ENCODE results near the gene TNXB. TPM values are rescaled to one million over a fixed set of nuclear protein-coding genes. Genes with fewer than 3 reads are reported as not detected.

Gene TNXB
- polyA plus RNA-seq, 2 of the 4 experiments (the other 2 are of a cell fraction): 0.80 to 1.7 TPM

DNA sequence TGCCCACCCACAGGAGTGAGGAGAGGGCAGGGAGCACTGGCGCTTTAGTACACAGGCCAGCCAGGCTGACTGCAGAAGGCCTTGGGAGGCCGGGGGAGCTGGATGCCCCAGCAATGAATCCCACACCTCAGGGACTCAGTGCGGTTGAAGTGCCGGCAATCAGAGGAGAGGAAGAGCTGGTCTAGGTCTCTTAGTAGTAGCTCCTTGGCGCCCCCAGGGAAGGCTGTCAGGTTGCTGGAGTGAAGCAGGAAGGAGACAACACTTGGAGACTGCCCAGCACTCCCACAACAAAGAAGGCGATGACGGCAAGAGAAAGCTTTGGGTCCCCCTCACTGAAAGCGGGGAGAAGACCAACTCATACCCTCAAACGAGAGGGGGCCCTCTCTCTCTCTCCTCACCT, 8.3 kb upstream of the TNXB start:
- Histone ChIP-seq H3K9me3 (no peaks in the 10 kb centered on the region), H3K4me2 (no peak overlapping the region), H3K27ac (no peak overlapping the region), H3K4me3 (no peak overlapping the region), H3K4me1 (peaks cover 17% of the 10 kb centered on the region; the same call in 1 of the 3 replicates)
- WGBS (ENCODE audit: missing lambda C conversion rate): 85% methylated on average over 5 of the region's 9 CpGs
- DNase-seq (ENCODE audit: low read depth in 1 of 2, low spot score in 1 of 2) (no peak), FAIRE-seq (no peak), ATAC-seq (no peak)
- ChIA-PET CTCF (interaction anchor here (0.7 to 6.2 kb wide), 16 partner anchors 9 to 128 kb away, joined by 3 to 41 read pairs (median 14); partner anchors contain the start of genes ATF6B, FKBPL and TNXB), POLR2A (no interaction called here)
- TF ChIP-seq CEBPB (IDR thresholded peaks at IDR 0.05): no peak
- no peak for TF ChIP-seq HOXB13 (CRISPR knock-in tag; IDR thresholded peaks at IDR 0.05; ENCODE audit: low read depth)
- TF ChIP-seq KDM1A (IDR thresholded peaks at IDR 0.05; ENCODE audit: low read depth): no peak
- no peak for TF ChIP-seq ZFP36 (IDR thresholded peaks at IDR 0.05; ENCODE audit: borderline replicate concordance, partially characterized antibody)
- no peak for TF ChIP-seq RCOR1 (IDR thresholded peaks at IDR 0.05; ENCODE audit: low read depth, low read length)
- TF ChIP-seq PHF8 (IDR thresholded peaks at IDR 0.05; ENCODE audit: borderline replicate concordance, low read depth): no peak
- TF ChIP-seq CHD2 (IDR thresholded peaks at IDR 0.05; ENCODE audit: low read length, partially characterized antibody): no peak
- TF ChIP-seq RNF2 (IDR thresholded peaks at IDR 0.05; ENCODE audit: borderline replicate concordance, low read depth): no peak
- TF ChIP-seq ZSCAN20 (CRISPR knock-in tag; IDR thresholded peaks at IDR 0.05): no peak
- no peak for TF ChIP-seq E2F6 (IDR thresholded peaks at IDR 0.05; ENCODE audit: borderline replicate concordance, low read depth)
- no peak for TF ChIP-seq FOSL2 (IDR thresholded peaks at IDR 0.05)
- no peak for TF ChIP-seq FOSL2 (CRISPR knock-in tag; IDR thresholded peaks at IDR 0.05)
- TF ChIP-seq SMC3 (IDR thresholded peaks at IDR 0.05): no peak
- no peak for TF ChIP-seq EHMT2 (IDR thresholded peaks at IDR 0.05; ENCODE audit: low read depth)
- no peak for TF ChIP-seq RAD21 (conservative IDR thresholded peaks at IDR 0.05 in 1 of 2, IDR thresholded peaks at IDR 0.05 in 1 of 2)
- TF ChIP-seq RARB (CRISPR knock-in tag; IDR thresholded peaks at IDR 0.05): no peak
- no peak for TF ChIP-seq HOXB5 (CRISPR knock-in tag; IDR thresholded peaks at IDR 0.05)
- no peak for TF ChIP-seq NPAS2 (CRISPR knock-in tag; IDR thresholded peaks at IDR 0.05; ENCODE audit: borderline replicate concordance)
- TF ChIP-seq SREBF2 (IDR thresholded peaks at IDR 0.05): no peak

- peaks cover 17% of the 10 kb centered on the region; the same call in 1 of the 3 replicates for H3K4me1 ChIP-seq
- H3K27ac ChIP-seq: no peak overlapping the region
- ChIA-PET CTCF (interaction anchor here (0.8 to 6.2 kb wide), 12 partner anchors 8 to 288 kb away, joined by 3 to 41 read pairs (median 16); partner anchors contain the start of genes ATF6B, FKBPL and TNXB), POLR2A (no interaction called here)
- TF ChIP-seq FOSB (CRISPR knock-in tag; IDR thresholded peaks at IDR 0.05) (no peak), MAZ (IDR thresholded peaks at IDR 0.05; ENCODE audit: borderline replicate concordance, low read depth, low read length) (no peak), SREBF2 (IDR thresholded peaks at IDR 0.05) (no peak), CTCF (IDR thresholded peaks at IDR 0.05) (peak; percentile 13; the same call in 2 of the 3 replicates)
- TF ChIP-seq, protein P1, sequence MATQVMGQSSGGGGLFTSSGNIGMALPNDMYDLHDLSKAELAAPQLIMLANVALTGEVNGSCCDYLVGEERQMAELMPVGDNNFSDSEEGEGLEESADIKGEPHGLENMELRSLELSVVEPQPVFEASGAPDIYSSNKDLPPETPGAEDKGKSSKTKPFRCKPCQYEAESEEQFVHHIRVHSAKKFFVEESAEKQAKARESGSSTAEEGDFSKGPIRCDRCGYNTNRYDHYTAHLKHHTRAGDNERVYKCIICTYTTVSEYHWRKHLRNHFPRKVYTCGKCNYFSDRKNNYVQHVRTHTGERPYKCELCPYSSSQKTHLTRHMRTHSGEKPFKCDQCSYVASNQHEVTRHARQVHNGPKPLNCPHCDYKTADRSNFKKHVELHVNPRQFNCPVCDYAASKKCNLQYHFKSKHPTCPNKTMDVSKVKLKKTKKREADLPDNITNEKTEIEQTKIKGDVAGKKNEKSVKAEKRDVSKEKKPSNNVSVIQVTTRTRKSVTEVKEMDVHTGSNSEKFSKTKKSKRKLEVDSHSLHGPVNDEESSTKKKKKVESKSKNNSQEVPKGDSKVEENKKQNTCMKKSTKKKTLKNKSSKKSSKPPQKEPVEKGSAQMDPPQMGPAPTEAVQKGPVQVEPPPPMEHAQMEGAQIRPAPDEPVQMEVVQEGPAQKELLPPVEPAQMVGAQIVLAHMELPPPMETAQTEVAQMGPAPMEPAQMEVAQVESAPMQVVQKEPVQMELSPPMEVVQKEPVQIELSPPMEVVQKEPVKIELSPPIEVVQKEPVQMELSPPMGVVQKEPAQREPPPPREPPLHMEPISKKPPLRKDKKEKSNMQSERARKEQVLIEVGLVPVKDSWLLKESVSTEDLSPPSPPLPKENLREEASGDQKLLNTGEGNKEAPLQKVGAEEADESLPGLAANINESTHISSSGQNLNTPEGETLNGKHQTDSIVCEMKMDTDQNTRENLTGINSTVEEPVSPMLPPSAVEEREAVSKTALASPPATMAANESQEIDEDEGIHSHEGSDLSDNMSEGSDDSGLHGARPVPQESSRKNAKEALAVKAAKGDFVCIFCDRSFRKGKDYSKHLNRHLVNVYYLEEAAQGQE (IDR thresholded peaks at IDR 0.05): no peak
- no peaks in the 10 kb centered on the region for H3K9me3 ChIP-seq
- FAIRE-seq (no peak), ATAC-seq (peak in 1 of 2 experiments; percentile 49; a peak in 3 of 6 replicates), DNase-seq (ENCODE audit: low read depth in 1 of 2, low spot score in 1 of 2) (peak in 1 of 2 experiments; percentile 51)
- no peak overlapping the region for H3K4me2 ChIP-seq
- WGBS (ENCODE audit: missing lambda C conversion rate): 94% methylated on average over 7 of the region's 7 CpGs
- H3K4me3 ChIP-seq: no peak overlapping the region
These were observed 7.5 kb upstream of the TNXB start for GRCh38 chr6:32116674-32117073.
